Occipital lobe (tissue), 2 donors: ENCODE data around the gene PRM2. TPM values are rescaled to one million over a fixed set of nuclear protein-coding genes. Genes with fewer than 3 reads are reported as not detected.

Experiments used
- DNase-seq: peaks from one replicate; lab custom pipeline; 2025; lab: John Stamatoyannopoulos, UW
- total RNA-seq: library from RNA; depleted of rRNA; stranded (reverse); fragments of >200 nt; gene quantifications from one replicate; pipeline ENCODE4 v1.2.3, GENCODE V29; 2014

The PRM2 gene
- not detected for total RNA-seq

GRCh38 chr16:11276143-11276895 lies at the start of gene PRM2:
Gene PRM2, minus strand, starts transcription at chr16:11276480. Its CDS starts 110 bp downstream, at chr16:11276370.
- no peak for DNase-seq

DNA sequence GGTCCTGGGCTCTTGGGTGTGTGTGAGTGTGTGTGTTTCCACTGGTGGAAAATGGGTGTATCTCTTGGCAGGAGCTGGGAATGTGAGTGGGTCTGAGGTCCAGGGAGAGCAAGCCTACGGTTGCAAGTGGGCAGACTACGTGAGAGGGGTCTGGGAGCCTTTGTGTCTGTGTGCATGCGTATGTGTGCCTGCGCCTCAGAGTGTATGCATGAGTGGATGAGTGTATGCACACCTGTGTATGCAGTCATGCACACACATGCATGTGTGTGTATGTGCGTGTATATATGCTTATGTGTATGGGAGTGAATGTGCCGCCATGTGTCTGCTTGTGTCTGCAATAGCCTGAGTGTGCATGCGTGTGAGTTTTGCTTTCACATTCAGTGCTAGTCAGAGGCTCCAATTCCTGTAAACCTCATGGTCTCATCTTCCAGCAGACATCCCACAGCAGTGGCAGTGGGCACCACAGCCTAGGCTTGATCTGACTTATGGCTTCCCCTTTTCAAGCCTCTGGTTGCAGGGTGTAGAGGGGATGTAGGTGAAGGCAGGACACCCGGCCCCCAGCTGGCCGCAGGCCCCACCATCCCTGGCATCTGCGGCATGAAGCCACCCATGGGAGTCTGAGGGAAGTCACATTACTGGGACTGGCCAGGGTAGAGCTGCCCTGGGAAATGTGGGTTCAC lies 49.3 kb upstream of the PRM2 start:
- DNase-seq = no peak

DNA sequence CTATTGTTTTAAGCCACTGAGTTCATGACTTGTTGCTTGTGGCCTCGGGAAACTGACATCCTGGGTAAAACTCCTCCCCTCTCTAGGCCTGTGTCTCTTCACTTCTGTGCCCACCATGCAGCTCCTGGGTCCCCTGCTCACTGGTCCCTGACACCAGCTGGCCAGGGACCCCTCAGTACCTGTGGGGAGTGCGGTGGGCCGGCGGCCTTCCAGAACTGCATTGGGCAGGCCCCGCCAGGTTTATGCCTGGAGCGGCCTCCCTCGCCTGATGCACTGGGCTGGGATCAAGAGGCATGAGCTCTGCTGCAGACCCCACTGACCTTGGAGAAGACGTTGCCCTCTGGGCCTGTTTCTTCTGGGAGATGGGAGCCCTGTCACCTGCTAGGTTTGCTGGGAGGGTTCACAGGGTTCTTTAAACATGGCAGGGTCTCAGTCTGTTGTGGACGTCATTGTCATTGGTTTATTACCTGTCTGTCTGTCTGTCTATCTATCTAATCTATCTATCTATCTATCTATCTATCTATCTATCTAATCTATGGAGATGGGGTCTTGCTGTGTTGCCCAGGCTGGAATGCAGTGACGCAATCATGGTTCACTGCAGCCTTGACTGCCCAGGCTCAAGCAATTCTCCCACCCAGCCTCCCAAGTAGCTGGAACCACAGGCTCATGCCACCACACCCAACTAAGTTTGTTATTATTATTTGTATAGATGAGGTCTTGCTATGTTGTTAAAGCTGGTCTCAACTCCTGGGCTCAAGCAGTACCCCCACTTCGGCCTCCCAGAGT lies 47.5 kb upstream of the PRM2 start:
- no peak for DNase-seq

DNA sequence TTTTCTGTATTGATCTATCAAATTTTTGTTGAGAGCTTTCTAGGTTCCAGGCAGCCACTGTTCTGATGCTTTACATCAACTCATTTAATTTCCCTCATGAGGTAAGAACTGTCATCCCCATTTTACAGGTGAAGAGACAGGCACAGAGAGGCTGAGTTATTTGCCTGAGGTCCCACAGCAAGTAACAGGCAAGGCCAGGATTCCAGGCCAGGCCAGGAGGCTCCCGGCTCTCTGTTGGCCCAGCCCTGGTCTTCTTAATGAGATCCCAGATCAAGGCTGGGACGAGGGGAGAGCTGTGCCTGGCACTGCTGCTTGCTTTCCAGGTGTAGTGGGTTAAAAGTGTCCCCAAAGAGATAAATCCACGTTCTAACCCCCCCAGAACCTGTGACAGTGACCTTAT lies 46.5 kb upstream of the PRM2 start:
- DNase-seq = no peak

DNA sequence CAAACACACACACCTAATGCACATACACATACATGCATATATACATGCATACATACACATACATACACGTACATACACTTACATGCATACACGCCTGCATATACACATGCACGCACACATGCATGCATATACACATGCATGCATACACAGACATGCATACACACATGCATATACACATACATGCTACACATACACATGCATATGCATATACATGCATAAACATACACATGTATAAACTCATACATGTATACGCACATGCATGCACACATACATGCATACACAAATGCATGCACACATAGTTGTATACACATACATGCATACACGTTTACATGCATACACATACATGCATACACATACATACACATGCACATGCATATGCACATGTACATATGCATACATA lies 45.4 kb upstream of the PRM2 start:
- DNase-seq = no peak

- DNase-seq = no peak
These were observed 43.9 kb upstream of the PRM2 start for GRCh38 chr16:11320170-11320569.

GRCh38 chr16:11319529-11320146 lies 43.4 kb upstream of the PRM2 start:
- no peak for DNase-seq

DNA sequence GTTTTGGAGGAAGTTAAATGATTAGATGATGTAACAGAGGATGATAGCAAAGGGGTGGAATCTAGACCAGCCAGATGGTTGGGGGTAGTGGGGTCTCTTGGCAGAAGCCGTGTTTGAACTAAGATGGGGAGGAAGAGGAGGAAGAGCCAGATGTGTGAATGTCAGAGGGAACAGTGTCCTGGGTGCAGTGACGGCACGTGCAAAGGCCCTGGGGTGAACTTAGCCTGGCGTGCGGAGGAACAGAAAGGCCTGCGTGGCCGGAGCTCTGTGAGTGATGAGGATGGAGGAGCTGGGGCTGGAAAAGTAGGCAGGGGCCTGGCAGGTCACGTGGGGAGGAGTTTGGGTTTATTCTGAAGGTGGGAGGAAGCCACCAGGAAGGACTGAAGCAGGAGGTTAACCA lies 42.5 kb upstream of the PRM2 start:
- DNase-seq = no peak

DNA sequence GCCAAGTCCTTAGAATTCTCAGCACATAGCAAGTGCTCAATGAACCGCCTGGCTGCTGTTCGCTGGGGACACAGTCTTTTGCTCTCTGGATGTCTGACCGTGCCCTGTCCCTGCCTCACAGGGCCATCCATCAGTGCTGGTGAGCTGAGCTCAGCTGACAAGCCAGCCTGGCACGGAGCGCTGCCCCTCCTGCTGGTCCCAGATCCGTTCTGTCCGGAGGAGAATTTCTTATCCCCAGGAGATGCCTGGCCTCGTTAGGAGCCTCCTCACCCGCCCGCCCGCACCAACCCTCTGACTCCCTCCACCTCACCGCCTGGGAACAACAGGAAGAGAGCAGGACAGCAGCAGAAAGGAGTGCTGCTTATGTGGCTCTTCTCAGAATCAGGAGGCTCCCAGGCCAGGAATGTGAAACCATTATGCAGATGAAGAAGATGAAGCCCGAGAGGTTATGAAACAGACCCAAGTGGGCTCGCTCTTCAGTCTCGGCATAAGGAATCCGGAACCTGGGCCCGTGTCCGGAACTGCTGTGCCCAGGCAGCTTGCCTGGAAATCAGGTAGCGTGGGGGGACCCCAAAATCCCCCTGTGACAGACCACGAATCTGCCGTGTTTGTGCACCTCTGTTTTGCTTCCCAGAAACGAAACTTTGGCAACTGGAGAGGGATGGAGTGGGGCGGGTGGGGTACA lies 40.2 kb upstream of the PRM2 start:
- no peak for DNase-seq

DNA sequence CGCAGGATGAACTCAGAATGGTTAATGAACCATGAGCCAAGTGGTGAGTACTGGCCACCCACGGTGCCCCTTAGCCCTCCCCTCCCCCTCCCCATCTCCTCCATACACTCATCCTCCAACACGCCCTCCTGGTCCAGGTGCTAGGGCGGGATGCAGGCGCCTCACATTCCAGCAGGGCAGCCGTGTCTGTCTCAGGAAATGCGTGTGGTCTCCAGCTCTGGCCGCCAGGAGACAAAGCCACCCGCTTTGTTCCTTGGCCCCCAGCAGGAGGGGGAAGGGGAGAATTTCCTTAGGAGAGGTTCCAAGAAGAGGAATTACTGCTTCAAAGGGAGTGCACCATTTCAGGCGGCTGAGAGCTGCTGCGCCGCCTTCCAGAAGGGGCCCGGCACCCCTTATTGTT lies 39.2 kb upstream of the PRM2 start:
- no peak for DNase-seq

- DNase-seq = no peak
These were observed 38.1 kb upstream of the PRM2 start for GRCh38 chr16:11314309-11314894.

DNA sequence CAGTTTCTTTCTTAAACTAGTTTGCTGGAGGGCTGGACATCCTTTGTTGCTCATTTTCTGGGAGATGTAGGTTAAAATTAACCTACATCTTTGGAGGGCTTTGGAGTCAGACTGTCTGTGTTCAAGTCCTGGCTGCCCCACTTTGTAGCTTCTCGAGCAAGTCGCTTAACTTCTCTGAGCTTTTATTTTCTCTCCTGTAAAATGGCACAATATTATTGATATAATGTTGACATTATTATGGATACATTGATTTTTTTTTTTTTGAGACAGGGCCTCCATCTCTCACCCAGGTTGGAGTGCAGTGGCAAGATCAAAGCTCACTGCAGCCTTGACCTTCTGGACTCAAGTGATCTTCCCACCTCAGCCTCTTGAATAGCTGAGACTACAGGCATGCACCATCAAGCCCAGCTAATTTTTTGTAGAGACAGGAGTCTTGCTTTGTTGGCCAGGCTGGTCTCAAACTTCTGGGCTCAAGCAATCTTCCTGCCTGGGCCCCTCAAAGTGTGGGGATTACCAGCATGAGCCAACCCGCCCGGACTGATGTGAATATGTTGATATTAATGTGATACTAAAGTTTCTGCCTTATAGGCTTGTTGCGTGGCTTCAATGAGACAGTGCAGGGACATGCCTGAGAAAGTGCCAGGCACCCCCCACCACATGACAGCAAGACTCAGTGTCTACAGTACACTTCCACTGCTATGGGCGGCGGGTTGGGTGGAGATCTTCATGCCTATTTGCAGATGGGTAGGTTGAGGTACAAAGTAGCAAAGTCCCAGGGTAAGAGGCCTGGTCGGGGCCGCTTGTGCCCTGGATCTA lies 37.4 kb upstream of the PRM2 start:
- no peak for DNase-seq

- DNase-seq = no peak
These were observed 36.6 kb upstream of the PRM2 start for GRCh38 chr16:11312718-11313492.

DNA sequence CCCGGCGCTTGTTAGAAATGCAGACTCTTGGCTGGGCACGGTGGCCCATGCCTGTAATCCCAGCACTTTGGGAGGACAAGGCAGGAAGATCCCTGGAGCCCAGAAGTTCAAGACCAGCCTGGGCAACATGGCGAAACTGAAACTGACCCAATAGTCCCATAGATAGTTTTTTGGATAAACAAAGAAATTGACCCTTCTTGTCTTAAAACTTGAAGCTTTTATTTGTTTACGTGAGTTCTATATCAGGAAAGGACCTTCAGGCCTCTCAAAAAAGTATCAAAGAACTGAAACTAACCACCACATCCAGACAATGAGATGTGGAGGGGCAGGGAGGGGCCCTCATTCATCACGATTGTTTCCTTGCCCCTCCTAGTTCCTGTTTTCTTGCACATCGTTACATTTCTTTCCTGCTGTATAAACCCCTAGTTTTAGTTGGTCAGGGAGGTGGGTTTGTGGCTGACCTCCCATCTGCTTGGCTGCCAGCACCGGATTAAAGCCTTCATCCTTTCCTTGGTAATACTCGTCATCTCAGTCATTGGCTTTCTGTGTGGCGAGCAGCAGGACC lies 34.8 kb upstream of the PRM2 start:
- no peak for DNase-seq

DNA sequence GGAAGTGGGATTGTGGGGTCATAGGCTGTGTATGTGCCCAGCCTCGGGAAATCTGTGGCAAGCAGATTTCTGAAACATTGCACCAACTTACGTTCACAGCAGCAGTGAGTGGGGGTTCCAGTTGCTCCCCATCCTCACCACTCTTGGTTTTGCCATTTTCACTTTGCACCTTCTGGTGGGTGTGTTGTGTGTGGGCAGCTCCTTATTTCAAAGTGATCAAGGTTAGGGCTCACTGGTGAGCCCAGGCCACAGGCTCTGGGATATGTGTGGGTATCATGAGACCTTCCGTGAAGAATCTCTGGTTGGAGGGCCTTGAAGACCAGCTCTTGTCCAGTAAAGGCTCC lies 34.3 kb upstream of the PRM2 start:
- DNase-seq = no peak

- no peak for DNase-seq
These were observed 33.8 kb upstream of the PRM2 start for GRCh38 chr16:11309895-11310633.

- no peak for DNase-seq
These were observed 32.4 kb upstream of the PRM2 start for GRCh38 chr16:11308493-11309283.
